Peyer's patch (tissue), 4 donors: ENCODE data around the gene PACRG. TPM values are rescaled to one million over a fixed set of nuclear protein-coding genes. Genes with fewer than 3 reads are reported as not detected.

Experiments
- DNase-seq, 3 donors: peaks; one replicate each; pipeline ENCODE4 v3.0.0-alpha.2; 2017 to 2019
- H3K27ac ChIP-seq, 4 donors: fragments of 200-600 bp; sonication (generic); one replicate each; pipeline ENCODE4 v1.5.1; 2016 to 2019
- H3K27me3 ChIP-seq, 2 donors: fragments of 200-600 bp; sonication (generic); one replicate each; pipeline ENCODE4 v1.5.1; 2019
- H3K36me3 ChIP-seq, 3 donors: fragments of 200-600 bp; sonication (generic); one replicate each; pipeline ENCODE4 v1.5.1; 2016 to 2019
- H3K4me1 ChIP-seq, 4 donors: fragments of 200-600 bp; sonication (generic); one replicate each; pipeline ENCODE4 v1.5.1; 2016 to 2019
- H3K4me3 ChIP-seq, 4 donors: fragments of 200-600 bp; sonication (generic); 1 replicate in 3 of 4; 2 replicates in 1 of 4; pipeline ENCODE4 v1.5.1; 2016 to 2019; ENCODE audit warnings: mild to moderate bottlenecking in 1 of 4
- H3K9me3 ChIP-seq, 4 donors: fragments of 200-600 bp; sonication (generic); one replicate each; pipeline ENCODE4 v1.5.1; 2016 to 2019; ENCODE audit warnings: mild to moderate bottlenecking in 1 of 4
- POLR2A ChIP-seq, 2 donors: fragments of 450-650 bp; IDR thresholded peaks; one replicate each; pipeline ENCODE4 v1.5.1; 2017; ENCODE audit warnings: antibody characterized with exemption in 2 of 2, mild to moderate bottlenecking in 2 of 2, moderate library complexity in 2 of 2
- total RNA-seq, 4 donors: library from RNA; depleted of rRNA; stranded (reverse); fragments of >200 nt; gene quantifications; one replicate each; pipeline ENCODE4 v1.1.0, GENCODE V29; 2016
- TF ChIP-seq, protein P1 (sequence below), 6 experiments: fragments of 450-650 bp in 4 of 6; fragments of 200-600 bp in 2 of 6; sonication (generic) in 1 of 6; IDR thresholded peaks; one replicate each; pipeline ENCODE4 v1.5.1; 2017 to 2019; ENCODE audit warnings: antibody characterized with exemption in 6 of 6, mild to moderate bottlenecking in 3 of 6, moderate library complexity in 1 of 6

The PACRG gene
- total RNA-seq, 4 donors from 2014 or later = 0.76 to 2.5 TPM; not detected in 2

DNA sequence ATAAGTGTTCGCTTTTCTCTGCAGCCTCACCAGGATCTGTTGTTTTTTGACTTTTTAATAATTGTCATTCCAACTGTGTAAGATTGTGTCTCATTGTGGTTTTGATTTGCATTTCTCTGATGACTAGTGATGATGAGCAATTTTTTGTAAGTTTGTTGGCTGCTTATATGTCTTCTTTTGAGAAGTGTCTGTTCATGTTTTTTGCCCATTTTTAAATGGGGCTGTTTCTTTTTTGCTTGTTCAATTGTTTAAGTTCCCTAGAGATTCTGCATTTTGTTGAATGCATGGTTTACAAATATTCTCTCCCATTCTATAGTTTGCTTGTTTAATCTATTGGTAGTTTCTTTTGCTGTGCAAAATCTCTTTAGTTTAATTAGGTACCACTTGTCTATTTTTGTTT is 295.9 kb downstream of the PACRG start:
- TF ChIP-seq, protein P1, sequence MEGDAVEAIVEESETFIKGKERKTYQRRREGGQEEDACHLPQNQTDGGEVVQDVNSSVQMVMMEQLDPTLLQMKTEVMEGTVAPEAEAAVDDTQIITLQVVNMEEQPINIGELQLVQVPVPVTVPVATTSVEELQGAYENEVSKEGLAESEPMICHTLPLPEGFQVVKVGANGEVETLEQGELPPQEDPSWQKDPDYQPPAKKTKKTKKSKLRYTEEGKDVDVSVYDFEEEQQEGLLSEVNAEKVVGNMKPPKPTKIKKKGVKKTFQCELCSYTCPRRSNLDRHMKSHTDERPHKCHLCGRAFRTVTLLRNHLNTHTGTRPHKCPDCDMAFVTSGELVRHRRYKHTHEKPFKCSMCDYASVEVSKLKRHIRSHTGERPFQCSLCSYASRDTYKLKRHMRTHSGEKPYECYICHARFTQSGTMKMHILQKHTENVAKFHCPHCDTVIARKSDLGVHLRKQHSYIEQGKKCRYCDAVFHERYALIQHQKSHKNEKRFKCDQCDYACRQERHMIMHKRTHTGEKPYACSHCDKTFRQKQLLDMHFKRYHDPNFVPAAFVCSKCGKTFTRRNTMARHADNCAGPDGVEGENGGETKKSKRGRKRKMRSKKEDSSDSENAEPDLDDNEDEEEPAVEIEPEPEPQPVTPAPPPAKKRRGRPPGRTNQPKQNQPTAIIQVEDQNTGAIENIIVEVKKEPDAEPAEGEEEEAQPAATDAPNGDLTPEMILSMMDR (IDR thresholded peaks at IDR 0.05) = no peak
- no peak for TF ChIP-seq POLR2A (IDR thresholded peaks at IDR 0.05)
- Histone ChIP-seq H3K9me3 (peaks cover 0 to 19% (median 0%) of the 10 kb centered on the region in 4 donors), H3K4me3 (no peak overlapping the region), H3K4me1 (no peaks in the 10 kb centered on the region), H3K27me3 (no peaks in the 10 kb centered on the region), H3K36me3 (no peaks in the 10 kb centered on the region), H3K27ac (no peak overlapping the region)
- no peak for DNase-seq

DNA sequence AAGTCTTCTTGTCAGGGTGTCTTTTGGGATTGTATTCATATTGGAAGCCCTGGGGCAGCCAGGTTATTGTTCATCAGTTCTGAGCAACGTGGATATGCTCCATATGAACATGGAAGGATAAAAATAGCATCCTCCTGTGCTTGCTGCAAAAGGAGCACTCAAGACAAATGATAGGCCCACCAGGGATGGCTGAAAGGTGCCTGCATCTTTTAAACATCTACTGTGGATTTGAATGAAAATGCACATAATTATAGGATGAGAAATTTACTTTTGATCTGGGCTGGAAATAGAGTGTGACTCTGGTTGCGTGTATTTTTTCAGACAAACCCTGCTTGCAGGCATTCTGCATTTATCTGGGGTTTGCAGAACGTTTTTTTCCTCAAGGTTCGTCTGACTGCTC is 299.1 kb downstream of the PACRG start:
- DNase-seq = no peak
- Histone ChIP-seq H3K36me3 (no peaks in the 10 kb centered on the region), H3K27ac (no peak overlapping the region), H3K4me3 (no peak overlapping the region), H3K9me3 (peaks cover 0 to 18% (median 0%) of the 10 kb centered on the region in 4 donors), H3K4me1 (no peaks in the 10 kb centered on the region), H3K27me3 (no peaks in the 10 kb centered on the region)
- TF ChIP-seq, protein P1 (IDR thresholded peaks at IDR 0.05) = no peak
- TF ChIP-seq POLR2A (IDR thresholded peaks at IDR 0.05) = no peak

GRCh38 chr6:163030980-163031379 is 303.2 kb downstream of the PACRG start:
- Histone ChIP-seq H3K4me3 (no peak overlapping the region), H3K27ac (no peak overlapping the region), H3K27me3 (no peaks in the 10 kb centered on the region), H3K9me3 (peaks cover 0 to 10% (median 0%) of the 10 kb centered on the region in 4 donors), H3K4me1 (no peaks in the 10 kb centered on the region), H3K36me3 (no peaks in the 10 kb centered on the region)
- no peak for DNase-seq
- TF ChIP-seq POLR2A (IDR thresholded peaks at IDR 0.05) = no peak
- TF ChIP-seq, protein P1 (IDR thresholded peaks at IDR 0.05) = no peak

- no peaks in the 10 kb centered on the region for H3K36me3 ChIP-seq
- H3K9me3 ChIP-seq = peaks cover 0 to 4% (median 0%) of the 10 kb centered on the region in 4 donors
- H3K27me3 ChIP-seq = no peaks in the 10 kb centered on the region
- H3K4me3 ChIP-seq = no peak overlapping the region
- no peaks in the 10 kb centered on the region for H3K4me1 ChIP-seq
- DNase-seq = no peak
- TF ChIP-seq, protein P1 (IDR thresholded peaks at IDR 0.05) = no peak
- no peak for TF ChIP-seq POLR2A (IDR thresholded peaks at IDR 0.05)
- no peak overlapping the region for H3K27ac ChIP-seq
Observed at GRCh38 chr6:163031931-163032330, 304.2 kb downstream of the PACRG start.

- peaks cover 0 to 4% (median 0%) of the 10 kb centered on the region in 4 donors for H3K9me3 ChIP-seq
- no peaks in the 10 kb centered on the region for H3K4me1 ChIP-seq
- no peak overlapping the region for H3K4me3 ChIP-seq
- no peak overlapping the region for H3K27ac ChIP-seq
- no peaks in the 10 kb centered on the region for H3K36me3 ChIP-seq
- no peak for TF ChIP-seq POLR2A (IDR thresholded peaks at IDR 0.05)
- TF ChIP-seq, protein P1 (IDR thresholded peaks at IDR 0.05) = no peak
- H3K27me3 ChIP-seq = no peaks in the 10 kb centered on the region
- DNase-seq = no peak
Observed at GRCh38 chr6:163036160-163036645, 308.4 kb downstream of the PACRG start.

- Histone ChIP-seq H3K9me3 (no peaks in the 10 kb centered on the region), H3K27me3 (no peaks in the 10 kb centered on the region), H3K4me3 (no peak overlapping the region), H3K36me3 (no peaks in the 10 kb centered on the region), H3K27ac (no peak overlapping the region), H3K4me1 (no peaks in the 10 kb centered on the region)
- no peak for TF ChIP-seq POLR2A (IDR thresholded peaks at IDR 0.05)
- TF ChIP-seq, protein P1 (IDR thresholded peaks at IDR 0.05) = no peak
- no peak for DNase-seq
Observed at GRCh38 chr6:163038317-163038716, 310.5 kb downstream of the PACRG start.
